Measurements from ENCODE around the gene SAP30L. TPM values are rescaled to one million over a fixed set of nuclear protein-coding genes. Genes with fewer than 3 reads are reported as not detected.
A peak's percentile ranks its signal among the peaks of the same experiment; 100 is the strongest.

The SAP30L gene
- total RNA-seq, 1 donor from 2014 or later = 25.8 TPM

- DNase-seq = no peak
Observed at GRCh38 chr5:154466147-154466546, 20.4 kb downstream of the SAP30L start.

GRCh38 chr5:154466671-154467070 lies 20.9 kb downstream of the SAP30L start:
- no peak for DNase-seq

GRCh38 chr5:154467655-154468354 lies 22.0 kb downstream of the SAP30L start:
- peak; percentile 87 for DNase-seq

DNA sequence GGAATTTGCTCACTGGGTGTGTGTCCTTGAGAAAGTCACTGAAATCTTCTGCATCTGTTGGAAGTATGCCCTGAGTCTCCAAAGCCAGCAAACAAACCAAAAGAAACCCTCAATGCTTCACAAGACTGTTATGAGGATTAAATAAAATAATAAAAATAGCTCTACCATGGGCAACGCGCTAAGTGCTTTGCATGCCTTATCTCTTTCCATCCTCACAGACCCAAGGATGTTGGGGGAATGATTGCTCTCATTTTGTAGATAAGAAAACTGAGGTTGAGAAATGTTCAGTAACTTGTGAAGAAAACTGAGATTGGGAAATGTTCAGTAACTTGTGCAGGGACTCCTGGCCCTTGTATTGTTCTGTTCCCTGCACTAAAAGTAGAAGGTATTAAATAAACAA lies 24.3 kb downstream of the SAP30L start:
- no peak for DNase-seq

DNA sequence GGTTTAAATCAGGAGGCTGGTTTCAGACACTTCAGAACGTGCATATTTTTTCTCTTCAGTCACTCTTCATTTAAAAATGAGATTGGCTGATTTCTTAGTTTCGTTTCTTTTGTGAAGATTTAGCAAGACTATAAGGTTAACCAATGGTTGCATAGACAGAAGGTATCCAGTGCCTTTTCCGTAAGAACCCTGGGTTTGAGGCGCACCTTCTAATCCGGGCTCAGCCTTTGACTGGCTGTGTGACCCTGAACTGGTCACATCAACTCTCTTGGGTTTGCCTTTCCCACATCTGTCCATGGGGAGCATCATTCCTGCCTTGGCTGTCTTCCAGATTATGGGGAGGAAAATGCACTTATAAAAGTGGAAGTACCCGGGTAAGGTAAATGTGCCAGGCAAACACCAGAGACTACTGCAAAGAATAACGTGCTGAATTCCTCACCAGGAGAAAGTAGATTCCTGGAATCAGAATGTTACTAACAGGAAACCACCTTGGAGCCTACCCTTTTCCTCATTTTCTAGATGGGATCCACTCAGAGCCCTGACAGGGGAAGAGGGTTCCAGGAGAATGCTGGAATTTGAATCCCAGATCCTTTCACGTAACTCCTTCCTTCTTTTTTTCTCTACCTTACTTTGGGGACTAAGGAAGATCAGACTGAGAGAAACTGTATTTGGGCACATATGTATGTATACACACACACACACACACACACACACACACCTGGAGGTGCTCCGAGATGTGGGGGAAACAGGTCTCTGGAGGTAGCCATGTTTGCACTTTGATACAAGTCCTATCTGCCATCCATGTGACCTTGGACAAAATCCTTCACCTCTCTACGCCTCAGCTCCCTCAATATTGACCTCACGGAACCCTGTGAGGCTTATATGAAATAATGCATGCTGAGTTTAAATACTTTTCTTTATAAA lies 25.4 kb downstream of the SAP30L start:
- DNase-seq = no peak

DNA sequence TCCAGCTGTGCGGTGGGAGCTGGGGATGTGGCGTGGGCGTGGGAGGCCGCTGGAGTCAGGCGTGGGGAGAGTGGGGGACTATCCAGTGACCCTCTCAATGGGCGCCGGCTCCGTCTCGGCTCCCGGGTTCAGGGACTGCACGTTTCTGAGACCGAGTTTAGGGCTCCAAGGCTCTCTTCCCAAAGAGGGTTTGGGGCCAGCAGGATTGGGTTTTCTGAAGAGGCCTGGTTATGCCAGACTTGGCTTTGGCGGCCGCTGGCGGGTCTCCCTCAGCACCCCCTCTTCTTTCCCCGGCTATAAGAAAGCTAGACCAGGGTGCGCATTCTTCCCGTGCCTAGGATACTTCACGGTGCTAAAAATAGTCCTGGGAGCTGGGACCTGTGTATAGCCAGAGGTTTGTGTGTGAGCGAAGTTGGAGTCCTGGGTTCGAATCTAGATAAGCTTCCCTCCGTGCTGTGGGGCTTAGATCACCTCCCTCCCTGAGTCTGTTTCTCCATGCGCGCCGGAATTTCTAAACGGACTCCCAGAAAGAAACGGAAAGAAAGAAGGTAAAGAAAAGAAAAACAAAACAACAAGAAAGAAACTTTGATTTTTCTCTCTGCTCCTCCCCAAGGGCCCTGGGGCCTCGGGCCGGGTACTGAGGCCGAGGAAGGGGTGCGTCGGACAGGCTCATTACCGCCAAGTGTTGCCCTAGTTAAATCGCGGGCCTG lies 27.2 kb downstream of the SAP30L start:
- DNase-seq = peak; percentile 13

DNA sequence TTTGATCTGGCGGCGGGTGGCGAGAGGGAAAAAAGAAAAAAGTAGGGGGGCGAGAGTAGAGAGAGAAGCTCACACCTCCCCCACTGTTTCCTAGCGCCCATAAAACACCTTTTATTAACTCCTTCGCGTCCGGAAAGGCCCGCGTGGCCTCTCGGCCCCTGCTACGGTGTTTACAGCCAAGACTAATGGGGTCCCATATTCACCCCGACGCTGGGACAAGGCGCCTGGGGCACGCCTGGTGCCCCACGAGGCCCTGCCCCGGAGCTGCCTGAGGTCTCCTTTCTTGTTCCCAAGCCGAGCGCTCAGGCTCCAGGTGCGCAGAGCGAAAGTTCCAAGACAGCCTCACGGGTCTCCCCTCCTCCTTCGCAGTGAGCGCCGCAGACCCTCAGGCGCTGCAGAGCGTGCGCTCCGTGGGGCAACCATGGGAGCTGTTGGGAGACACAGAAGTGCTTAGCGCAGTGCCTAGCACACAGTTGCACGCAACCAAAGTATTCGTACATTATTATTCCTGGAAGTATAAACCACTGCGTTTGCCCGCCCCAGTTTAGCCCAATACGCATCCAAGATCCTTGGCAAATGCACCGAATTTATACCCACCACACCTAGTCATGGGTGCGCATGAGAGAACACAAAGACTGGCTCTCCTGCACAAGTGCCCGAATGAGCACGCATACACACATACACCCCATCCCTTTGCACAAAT lies 27.9 kb downstream of the SAP30L start:
- DNase-seq = peak; percentile 4

DNA sequence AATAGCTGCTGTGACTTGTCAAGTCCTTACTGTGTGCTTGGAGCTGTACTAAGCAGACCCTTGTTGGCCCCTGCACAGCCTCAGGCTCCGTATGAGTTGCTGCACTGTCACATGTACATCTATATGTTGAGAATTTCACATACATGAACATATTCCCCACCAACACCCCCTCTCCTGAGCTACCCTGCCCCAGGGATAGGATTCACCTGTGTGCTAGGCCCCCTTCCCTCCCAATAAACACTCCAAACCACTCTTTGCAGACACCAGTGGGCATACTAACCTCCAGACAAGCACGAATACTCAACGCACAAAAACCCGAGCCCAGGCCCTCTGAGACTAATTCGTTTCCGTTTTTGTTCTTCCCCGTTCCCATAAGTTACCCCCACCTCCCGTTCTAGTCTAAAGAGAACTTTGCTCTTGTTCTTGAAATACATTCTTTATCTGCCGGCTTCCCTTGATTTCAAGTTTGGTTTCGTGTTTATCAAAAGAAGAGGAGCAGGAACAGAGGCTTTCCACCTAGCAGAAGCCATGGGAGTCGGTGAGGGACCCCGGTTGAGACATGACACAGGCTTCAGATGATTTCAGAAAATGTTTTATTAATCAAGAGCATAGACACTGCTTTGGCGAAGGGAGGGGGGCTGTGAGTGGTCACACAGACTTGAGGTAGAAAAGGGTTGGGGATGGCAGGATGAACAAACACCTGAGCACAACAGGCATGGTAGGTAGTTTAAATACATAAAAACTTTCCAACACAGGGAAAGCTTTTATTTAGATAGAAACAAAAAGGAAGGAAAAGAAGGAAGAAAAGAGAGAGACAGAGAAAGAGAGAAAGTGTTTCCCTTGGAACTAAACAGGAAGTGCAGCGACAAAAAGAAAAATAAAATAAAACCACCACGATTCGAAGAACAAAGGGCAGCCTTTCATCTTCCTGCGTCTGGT lies 28.9 kb downstream of the SAP30L start:
- DNase-seq = peak; percentile 27

- DNase-seq = peak; percentile 18
Observed at GRCh38 chr5:154475591-154476353, 30.0 kb downstream of the SAP30L start.

DNA sequence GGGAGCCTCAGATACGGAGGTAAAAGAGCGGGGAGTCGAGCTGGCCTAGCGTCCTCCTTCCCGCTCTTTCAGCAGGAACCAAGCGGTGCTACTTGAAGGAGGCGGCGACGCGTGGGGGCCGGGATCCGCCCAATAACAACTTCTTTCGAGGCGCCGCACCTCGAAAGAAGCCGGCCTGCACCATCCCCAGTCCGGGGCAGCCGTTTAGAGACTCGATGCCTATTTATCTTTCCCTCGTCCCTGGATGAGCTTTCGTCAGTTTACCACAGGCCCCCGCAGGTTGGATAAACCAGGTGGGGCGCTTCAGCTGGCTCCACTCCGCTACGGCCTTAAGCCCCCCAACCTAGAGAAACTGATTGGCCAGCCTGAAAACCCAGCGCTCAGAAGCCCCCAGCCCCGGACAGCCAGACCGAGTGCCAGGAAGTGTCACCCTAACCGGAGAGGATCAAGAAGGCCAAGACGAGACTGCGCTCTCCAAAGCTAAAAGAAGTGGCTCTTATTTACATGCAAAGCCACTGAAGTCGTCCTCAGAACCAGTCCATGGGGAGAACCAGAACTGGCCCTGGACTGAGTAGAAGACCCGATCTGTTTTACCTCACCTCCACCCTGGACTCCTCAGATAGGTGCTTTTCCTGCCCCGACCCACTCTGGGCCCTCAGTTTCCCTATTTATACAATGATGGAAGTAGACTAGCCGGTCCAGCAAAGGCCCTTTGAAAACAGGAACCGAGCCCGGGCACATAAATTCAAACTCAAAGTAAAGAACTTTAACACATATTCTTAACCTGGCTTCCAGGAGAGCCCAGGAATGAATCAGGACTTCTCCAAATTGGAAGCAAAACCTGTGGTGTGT lies 30.8 kb downstream of the SAP30L start:
- no peak for DNase-seq

DNA sequence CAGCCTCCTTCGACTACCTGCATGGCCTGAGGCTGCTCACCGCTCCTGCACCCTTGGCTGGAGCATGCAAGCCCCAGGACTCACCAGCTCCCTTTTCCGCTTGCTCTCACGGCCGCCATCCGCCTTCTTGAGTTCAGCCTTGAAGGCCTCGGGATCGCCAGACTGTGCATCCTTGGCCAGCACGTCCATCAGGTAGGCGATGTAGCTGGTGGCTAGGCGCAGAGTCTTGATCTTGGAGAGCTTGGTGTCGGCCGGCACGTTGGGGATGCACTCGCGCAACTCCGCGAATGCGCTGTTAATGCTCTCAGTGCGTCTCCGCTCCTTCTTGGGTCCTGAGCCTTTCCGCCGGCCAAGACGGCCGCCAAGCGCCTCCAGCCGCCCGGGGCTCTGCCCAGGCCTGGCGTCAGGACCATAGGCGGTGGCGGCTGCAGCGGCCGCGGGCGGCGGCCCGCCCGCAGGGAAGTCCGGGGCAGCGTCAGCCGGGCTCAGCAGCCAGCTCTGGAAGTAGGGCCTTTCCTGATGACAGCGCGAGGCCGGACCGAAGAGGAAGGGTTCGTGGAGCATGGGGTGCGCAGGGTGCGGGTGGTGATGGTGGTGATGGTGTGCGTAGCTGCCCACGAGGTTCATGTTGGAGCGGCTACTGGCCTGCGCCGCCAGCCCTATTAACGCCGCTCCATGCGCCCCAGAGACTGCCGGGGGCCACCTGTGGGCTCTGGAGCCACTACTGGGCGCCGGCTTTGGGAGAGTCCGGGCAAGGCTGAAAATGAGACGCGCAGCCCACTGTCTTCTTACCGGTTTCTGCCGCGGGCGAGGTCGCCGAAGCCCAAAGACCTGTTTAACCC lies 31.8 kb downstream of the SAP30L start:
- peak; percentile 22 for DNase-seq

DNA sequence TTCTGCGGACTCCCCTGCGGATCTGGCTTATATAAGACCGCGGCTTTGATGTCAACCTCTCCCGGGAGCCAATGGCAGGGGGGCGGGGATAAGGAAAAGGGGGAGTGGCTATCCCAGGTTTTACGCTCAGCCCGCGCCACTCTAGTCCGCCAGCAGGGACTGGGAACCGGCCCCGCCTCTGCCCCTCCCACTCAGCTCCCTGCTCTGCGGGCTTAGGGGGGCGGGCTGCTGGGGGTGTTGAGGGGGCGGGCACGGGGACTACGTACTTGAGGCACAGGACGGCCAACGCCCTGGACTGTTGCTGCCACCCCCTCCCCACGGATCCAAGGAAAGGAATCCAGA lies 32.4 kb downstream of the SAP30L start, which contains the start of gene HAND1:
TSS of gene HAND1 (minus strand) at position 4 of the 342 bp plus-strand sequence. CDS start 219 bp downstream, outside the sequence.
- peak; percentile 50 for DNase-seq

DNA sequence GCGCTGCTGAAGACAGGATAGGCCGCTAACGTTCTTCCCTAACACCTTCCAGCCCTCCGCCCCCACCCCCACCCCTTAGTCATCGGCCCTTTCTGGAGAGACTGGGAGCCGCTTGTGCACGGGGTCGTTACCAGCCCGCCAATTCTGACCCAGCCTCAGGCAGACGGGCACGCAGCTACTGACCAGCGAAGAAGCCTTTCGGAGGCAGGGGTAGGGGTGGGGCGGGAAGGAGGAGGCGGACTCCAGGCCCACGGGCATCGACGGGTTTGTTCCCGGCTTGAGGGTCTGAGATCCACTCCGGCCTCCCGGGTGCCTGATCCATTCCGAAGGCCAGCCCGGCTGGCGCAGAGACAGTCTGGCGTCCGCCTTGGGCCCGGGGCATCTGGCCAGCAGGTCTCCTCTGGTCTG lies 33.0 kb downstream of the SAP30L start:
- peak; percentile 5 for DNase-seq

DNA sequence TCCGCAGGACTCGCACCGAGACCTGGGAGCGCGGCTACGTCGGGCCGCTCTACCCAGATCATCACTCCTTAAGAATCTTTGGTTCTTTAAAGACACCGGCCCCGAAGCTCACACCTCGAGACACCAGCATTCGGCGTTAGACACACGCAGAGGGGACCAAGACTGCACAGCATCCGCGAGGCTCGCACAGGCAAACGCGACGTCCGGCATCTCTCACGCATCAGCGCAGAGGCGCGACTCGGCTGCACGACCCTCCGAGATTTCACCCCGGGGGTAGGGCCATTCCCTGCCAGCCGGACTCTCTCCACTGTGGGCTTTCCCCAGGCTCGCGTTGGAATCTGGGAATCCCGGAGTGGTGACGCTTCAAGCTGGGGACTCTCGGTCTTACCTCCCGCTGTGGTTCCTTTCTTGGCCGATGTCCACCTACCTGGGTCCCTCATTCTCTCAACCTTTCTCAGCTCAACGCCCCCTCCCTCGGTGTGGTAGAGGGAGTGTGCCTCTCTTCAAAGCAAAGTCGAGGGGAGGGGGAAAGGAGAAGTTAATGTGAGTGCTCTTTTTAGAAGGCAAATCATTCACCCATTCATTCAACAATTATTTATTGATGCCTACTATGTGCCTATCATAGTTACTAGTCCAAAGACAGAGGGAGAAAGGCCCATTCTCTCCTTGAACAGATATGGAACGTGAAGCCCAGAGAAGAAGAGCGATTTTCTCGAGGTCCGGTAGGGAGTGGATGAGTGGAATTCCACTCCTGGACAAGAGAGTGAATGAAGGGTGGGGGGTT lies 33.6 kb downstream of the SAP30L start:
- no peak for DNase-seq

DNA sequence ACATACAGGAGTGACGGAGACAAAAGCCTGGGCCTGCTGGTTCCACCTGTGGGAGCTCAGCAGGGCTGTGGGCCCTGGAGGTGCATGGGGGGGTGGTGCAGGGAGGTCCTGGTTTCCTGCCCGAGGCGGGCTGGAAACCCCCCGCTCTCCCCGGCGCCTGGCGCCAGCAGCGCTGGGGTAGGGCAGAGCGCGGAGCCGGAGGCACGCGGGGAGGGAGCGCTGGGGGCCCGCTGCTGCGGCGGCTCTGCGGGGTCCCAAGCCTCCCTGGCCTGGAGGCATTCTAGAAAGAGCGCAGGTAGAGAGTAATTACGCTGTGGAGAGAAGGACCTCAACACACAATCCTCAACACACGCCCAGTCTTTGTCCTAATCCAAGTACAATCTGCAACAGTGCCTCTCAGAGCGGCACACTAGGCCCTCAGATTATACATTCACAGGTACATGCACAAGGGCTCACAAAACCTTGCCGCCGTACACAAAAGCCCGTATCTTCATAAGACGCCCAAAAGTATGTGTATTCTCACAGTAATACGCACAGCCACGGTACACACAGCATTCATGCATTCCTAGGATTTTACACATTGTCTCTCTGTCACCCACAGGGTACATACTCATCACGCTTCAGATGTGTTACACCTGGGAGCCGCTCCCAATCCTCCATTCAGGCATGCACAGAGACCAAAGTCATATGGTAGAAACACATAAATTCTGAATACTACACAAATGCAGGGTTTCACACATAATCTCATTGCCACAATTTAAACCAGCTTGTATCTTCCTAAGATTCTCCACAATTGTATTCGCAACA lies 34.4 kb downstream of the SAP30L start:
- no peak for DNase-seq

- DNase-seq = no peak
Observed at GRCh38 chr5:154480847-154481246, 35.0 kb downstream of the SAP30L start.
